Measurements from ENCODE around the gene YRDC.

The YRDC gene, protein sequence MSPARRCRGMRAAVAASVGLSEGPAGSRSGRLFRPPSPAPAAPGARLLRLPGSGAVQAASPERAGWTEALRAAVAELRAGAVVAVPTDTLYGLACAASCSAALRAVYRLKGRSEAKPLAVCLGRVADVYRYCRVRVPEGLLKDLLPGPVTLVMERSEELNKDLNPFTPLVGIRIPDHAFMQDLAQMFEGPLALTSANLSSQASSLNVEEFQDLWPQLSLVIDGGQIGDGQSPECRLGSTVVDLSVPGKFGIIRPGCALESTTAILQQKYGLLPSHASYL

DNA sequence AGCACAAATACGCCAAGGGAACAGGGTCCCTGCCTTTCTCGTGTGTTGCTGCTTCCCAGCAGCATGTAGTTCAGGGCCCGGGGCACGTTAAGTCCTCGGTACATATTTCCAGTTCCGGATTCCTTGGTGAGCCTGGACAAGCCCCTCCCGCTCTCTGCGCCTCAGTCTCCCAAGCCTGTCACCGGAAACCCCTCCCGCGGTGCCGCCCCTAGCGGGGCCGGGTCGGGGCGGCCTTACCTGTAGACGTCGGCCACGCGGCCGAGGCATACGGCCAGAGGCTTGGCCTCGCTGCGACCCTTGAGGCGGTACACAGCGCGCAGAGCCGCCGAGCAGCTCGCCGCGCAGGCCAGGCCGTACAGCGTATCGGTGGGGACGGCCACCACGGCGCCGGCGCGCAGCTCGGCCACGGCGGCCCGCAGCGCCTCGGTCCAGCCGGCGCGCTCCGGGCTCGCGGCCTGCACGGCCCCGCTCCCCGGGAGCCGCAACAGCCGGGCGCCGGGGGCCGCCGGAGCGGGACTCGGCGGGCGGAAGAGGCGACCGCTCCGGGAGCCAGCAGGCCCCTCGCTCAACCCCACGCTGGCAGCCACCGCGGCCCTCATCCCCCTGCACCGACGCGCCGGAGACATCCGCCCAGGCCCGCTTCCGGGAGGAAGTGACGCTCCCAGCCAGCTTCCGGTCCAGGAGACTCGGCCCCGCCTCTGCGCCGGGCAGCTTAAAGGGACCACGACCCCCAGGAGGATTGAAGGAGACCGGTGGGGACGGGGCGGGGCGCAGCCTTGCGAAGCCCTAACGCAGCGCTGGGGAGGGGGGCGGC lies at the start of gene YRDC, which contains the start of gene C1orf122:
Gene YRDC, minus strand, starts transcription at position 654 of the 814 bp plus-strand sequence. Its CDS starts 28 bp downstream, at position 626.
Gene C1orf122, plus strand, starts transcription at position 236 of the 814 bp plus-strand sequence. CDS start 615 bp downstream, outside the sequence.
- DNase-seq, result peak; percentile 95

DNA sequence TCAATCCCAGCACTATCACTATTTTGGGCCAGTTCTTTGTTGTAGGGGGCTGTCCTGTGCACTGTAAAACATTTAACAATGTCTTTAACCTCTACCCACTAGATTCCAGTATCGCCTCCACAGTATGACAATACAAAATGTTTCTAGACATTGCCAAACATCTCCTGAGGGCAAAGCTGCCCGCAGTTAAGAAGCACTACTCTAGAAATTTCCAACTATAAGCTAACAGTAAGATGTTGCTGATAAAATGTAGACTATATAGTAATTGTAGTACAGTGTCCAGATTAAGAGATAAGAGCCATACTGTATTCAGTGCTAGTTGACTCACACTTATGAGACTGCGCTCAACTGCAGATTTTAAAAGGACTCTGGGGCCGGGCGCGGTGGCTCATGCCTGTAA lies 46.4 kb upstream of the YRDC start:
- DNase-seq, result no peak

DNA sequence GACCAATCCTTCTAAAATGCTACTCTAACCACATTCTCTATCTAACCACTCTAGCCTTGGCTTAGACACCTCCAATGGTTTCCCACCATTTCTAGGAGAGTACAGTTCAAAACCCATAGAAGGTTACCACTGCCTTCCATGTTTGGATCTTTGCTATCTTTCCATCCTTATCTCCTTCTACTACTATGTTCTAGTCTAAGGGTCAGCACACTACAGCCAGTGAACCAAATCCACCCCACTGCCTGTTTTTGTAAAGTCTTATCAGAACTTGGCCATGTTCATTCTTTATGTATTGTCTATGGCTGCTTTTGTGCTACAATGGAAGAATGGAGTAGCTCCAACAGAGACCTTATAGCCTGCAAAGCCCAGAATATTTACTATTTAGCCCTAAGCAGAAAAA lies 45.1 kb upstream of the YRDC start:
- peak; percentile 24 for DNase-seq

DNA sequence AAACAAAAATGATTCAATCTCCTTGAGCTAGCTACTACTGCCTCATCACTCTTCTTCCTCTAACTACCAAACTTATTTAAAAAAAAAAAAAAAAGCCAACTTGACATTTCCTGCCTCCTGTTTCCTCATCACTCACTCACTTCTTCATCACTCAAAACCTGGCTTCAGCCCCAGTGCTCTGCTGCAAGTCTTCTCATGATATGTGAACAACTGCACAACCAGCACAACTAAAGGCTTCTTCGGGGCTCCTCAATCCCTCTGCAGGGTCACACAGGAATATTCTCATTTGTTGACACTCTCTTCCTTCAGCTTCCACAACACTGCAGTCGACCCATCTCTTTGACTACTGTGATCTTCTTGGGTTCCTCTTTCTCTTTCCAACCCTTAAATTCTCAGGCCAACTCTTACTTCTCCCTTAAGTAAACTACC lies 43.8 kb upstream of the YRDC start:
- no peak for DNase-seq

DNA sequence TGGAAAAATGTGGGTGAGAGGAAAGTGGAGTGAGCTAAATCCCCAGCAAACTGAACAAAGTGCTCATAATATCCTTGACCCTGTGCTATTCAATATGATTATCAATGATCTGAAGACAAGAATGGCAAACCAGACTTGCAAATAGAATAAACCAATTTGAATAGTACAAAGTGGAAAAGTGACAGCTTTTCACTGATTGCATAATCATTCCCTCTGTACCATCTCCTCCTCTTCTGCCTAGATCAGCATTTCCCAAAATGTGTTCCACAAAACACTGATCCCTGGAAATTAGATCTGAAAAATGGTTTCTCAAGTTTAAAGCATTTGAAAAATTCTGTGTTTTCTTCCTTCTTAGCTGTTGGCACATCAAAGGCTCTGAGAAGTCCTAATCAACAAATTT lies 43.3 kb upstream of the YRDC start:
- DNase-seq, result no peak

DNA sequence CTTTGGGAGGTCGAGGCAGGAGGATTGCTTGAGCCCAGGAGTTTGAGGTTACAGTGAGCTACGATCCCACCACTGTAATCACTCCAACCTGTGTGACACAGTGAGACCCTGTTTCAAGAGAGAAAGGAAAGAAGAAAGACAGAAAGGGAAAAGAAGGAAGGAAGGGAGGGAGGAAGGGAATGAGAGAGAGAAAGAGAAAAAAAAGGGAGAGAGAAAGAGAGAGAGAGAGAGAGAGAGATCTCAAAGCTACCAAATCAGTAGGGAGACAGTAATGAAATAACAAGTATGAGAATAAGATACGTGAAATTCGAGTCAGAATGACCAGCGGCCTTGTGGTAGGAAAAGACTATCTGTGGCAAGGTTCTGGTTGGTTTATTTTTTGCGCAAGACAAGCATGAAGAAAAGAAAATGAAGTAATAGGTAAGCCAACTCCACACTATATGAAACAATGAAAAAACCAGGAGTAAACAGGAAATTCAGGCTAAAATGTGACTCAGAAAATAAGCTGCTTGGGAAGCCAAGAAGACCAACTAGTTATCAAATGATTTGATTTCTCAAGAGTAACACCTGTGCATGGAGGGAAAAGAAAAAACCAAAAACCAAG lies 42.4 kb upstream of the YRDC start:
- DNase-seq, result no peak

DNA sequence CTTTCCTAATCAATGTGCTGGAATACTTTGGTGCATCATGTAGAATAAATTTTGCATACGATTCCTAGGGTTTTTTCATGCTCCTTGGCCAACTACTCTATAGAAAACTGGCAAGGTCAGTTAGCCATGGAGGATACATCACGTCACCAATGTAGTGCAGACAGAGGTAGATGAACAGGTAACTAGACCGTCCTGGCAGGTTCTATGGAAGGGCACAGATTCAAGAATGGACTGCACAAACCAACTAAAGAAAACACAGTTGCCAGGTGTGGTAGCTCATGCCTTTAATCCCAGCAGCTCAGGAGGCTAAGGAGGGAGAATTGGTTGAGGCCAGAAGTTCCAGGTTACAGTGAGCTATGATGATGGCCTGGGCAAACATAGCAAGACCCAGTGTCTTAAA lies 41.5 kb upstream of the YRDC start:
- no peak for DNase-seq

DNA sequence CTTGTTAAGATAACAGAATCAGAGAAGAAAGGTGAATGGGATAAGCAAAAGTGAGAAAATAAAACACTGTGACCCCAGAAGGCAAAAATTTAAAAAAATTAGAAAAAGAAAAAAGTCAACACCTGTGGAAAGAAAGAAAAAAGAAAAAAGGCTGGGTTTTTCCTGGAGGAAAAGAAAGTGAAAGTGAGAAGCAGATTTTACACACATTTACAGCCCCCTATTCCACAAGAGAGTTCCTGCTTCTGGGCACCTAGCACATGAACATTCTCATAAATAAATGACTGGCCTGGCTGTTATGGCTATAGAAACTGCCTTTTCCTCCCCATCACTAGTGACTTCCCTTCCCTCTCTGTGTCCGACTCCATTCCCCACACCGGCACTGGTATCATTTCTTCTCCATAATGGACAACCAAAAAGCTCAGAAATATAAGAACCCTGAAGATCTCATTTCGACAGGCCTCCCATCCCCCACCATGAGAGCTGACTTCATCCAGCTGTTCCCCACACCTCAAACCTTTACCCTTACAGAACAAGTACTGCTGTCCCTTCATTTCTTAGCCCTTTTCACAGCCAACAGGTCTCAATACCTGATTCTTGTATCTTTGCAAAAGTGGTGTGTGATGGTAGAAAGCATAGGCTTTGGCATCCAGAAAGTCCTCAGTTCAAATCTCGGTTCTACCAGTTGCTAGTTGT lies 38.8 kb upstream of the YRDC start:
- peak; percentile 86 for DNase-seq

DNA sequence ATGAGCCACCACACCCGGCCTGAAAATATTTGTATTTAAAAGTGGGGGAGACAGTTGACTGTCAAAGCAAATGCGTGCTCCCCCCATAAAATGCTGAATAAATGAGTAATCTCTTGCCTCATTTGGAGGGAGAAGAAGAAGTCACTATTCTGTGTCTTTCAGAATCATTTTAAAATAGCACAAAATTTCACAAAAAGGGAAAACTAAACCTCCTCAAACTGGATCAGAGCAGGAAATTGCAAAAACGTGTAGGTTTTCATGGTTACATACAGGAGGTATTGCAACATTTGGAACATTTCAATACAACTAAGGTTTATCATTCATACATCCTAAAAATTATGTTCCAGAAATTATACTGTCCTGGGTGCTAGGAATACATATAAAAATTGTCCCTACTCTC lies 37.8 kb upstream of the YRDC start:
- peak; percentile 62 for DNase-seq

DNA sequence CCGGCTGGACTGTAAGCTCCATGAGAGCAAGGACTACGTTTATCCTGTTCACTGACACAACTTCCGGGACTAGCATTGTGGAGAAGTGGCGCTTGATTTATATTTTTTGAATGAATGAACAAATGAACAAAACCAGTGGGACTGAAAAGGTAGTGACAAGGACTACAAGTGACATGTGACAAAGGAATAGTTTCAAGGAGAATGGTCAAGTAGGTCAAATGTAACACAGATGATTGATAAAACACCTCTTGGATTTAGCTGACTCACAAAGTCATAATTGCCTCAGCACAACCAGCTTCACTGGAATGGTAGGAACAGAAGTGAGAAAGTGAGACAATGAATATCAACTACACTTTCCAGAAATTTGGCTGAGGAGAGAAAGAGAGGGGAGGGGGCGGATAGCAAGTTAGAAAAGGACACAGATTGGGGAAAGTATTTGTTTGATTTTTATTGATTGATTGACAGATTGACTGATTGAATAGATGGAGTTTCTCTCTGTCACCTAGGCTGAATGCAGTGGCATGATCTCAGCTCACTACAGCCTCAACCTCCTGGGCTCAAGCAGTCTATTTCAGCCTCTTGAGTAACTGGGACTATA lies 37.1 kb upstream of the YRDC start:
- DNase-seq, result peak; percentile 24

DNA sequence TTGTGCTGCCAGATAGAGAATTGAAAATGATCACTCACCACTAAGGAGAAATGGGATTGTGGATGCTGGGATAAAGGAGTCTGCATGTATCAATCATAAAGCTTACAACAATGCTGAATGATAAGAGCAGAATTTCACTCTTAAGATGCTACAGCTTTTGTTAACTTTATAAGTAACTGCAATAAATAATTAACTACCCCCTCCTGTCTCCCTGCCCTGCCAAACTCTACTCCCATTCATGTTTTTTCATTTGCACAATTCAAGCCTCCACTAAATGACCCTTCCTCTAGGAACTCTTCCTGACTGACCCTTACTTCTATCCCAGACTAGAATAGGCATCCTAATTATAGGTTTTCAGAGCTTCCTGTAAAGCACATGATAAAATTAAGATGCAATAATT lies 36.5 kb upstream of the YRDC start:
- no peak for DNase-seq

DNA sequence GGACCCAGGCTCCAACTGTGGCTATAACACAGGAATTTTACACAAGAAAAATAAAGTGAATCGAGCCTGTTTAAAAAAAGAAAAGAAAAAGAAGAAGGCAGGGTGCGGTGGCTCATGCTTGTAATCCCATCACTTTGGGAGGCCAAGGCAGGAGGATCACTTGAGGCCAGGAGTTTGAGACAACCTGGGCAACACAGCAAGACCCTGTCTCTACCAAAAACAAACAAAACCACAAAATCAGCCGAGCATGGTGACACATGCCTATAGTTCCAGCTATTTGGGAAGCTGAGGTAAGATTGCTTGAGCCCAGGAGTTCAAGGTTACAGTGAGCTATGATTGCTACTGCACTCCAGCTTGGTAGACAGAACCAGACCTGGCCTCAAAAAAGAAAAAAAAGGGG lies 33.6 kb upstream of the YRDC start:
- DNase-seq, result no peak

DNA sequence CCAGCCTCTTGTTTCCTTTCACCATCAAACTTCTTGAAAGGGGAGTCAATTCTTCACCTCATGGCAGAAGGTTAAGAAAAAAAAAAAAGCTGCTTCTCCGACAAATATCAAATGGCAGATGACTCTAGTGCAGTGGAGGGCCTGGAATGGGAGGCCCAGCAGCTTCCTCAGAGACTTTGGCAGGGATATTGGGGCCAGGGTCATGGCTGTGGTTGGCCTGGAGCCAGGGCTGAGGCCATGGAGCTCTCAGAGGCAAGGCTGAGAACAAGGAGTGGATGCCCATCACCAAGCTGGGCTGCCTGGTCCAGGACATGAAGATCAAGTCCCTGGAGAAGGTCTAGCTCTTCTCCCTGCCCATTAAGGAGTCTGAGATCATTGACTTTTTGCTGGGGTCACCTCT lies 32.7 kb upstream of the YRDC start:
- no peak for DNase-seq

DNA sequence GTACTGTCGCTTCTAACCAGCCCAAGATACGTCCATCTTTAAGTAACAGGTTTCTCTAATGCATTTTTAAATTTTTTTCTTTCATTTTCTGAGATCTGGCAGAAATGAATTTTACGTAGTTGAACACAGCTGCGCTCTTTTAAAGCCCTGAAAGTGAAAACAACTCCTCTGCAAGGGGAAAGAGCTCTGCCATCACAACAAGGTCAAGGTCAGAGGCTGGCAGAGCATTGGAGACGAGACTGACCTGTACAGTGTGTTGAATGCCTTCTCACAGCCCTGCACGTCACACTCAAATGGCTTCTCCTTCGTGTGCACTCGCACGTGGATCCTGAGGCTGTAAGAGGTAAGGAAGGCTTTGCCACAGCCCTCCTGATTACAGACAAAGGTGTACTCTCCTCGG lies 31.7 kb upstream of the YRDC start:
- DNase-seq, result no peak

DNA sequence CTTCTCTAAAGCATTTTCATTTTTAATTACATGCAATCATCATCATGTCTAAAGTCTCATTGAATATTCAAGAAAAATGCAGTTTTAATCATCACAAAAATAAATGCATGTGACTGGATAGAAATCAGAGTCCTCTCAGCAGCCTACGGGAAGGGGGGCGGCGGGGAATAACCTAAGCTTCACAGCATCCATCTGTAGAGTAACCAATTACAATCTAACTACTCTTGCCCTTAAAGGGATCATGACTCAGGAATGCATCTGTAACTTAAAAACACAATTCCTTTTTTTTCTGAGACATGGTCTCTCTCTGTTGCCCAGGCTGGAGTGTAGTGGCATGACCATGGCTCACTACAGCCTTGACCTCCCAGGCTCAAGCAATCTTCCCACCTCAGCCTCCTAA lies 28.8 kb upstream of the YRDC start:
- DNase-seq, result no peak

DNA sequence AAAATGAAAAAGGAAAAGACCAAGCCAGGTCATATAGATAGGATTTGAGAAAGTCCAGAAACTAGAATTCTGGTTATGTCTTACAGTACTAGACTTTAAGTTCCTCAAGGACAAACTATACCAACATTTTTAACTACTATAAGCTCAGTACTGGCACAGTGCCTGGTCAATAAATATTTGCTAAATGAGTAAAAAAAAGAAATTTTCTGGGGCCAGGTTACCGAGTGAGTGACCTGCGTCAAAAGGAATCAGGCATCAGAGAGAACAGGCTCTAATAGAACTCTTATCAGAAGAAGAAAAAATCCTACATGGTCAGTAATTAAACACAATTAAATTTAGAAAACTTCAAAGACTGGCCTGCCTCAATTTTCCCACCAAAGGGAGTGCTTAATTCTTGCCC lies 23.8 kb upstream of the YRDC start:
- no peak for DNase-seq

DNA sequence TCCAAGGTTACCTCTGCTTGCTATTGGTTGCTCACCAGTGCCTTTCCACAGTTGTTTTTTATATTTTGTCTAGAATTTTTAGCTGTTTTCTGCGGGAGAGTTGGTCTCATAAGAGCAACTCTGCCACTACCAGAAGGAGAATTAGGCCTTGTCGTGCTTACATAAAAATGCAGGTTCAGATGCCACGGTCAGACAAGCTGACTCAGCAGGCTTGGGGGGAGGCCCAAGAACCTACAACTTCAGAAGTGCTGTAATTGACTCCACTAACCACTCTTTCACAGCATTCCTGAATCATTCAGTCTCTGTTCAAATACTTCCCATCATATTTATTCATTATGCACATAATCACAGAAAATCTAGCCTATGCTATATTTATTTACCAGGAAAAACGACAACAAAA lies 23.1 kb upstream of the YRDC start:
- no peak for DNase-seq

DNA sequence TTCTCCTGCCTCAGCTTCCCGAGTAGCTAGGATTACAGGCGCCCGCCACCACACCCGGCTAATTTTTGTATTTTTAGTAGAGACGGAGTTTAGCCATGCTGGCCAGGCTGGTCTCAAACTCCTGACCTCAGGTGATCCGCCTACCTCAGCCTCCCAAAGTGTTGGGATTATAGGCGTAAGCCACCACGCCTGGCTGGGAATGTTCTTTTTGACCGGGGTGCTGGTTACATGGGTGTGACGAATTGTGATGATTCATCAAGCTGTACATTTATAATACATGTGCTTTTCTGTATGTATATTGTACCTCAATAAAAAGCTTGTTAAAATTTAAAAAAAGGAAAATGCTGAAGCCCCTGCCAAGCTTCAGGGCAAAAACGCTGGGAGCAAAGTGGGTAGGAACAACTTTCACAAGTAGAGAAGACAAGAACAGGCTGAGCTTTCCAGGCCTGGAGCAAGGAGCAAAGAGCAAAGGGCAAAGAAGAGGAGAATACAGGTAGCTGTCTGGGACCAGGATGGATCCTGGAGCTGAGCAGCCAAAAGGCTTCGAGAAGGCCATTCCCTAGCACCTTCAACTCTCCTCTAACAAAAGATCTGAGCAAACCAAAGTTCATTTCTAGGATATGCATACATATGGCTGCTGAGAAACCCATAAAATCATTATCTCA lies 20.5 kb upstream of the YRDC start:
- no peak for DNase-seq

DNA sequence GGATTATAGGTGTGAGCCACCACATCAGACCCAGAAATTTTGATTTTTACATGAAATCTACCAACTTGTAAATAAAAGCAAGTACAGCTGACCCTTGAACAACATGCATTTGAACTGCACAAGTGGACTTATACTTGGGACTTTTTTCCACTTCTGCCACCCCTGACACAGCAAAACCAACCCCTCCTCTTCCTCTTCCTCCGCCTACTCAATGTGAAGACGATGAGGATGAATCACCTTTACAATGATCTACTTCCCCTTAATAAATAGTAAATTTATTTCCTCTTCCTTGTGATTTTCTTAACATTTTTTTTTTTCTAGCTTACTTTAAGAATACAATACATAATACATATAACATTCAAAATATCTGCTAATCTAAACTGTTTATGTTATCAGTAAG lies 17.5 kb upstream of the YRDC start:
- no peak for DNase-seq

DNA sequence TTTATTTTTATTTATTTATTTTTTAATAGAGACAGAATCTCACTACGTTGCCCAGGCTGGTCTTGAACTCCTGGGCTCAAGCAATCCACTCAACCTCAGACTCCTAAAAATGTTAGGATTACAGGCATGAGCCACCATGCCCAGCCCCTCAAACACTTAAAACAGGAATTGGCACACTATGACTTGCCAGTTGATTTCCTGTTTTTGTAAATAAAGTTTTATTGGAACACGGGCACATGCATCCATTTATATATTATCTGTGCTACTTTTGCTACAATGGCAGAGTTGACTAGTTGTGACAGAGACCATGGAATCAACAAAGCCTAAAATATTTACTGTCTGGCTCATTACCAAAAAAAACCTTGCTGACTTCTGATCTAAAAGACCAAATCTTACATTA lies 16.0 kb upstream of the YRDC start:
- no peak for DNase-seq

DNA sequence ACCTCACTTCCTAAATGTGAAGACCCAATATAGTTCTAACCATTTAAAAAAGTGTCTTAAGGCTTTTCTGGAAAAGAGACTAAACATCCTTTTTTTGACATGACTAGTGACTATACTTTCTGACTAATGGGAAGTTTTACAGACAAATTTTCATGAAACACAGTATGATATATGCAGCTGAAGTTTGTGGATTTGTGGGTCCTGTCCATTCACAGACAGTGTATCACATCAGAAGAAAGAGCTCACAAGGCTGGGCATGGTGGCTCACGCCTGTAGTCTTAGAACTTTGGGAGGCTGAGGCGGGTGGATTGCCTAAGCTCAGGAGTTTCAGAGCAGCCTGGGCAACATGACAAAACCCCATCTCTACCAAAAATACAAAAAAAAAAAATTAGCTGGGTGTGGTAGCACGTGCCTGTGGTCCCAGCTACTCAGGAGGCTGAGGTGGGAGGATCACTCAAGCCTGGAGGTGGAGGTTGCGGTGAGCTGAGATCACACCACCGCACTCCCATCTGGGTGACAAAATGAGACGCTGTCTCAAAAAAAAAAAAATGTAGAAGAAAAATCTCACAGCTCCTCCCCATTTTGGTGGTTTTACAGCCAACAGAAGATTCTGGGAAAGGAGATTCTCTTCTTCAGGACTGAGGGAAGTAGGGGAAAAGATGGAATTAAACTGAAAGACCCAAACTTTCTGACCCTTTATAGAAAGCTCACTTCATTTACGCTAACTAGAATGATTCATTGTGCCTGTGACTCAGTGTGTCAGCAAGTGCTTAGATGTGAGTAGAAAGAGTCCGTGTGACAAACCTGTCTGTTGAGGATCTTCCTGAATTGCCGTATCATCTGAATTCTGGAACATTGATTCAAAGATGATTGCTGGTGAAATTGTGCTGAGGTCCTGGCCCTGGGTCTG lies 15.2 kb upstream of the YRDC start:
- no peak for DNase-seq

All from OCI-M1 (cell line).